Measurements from ENCODE around the gene GPR35.

DNA sequence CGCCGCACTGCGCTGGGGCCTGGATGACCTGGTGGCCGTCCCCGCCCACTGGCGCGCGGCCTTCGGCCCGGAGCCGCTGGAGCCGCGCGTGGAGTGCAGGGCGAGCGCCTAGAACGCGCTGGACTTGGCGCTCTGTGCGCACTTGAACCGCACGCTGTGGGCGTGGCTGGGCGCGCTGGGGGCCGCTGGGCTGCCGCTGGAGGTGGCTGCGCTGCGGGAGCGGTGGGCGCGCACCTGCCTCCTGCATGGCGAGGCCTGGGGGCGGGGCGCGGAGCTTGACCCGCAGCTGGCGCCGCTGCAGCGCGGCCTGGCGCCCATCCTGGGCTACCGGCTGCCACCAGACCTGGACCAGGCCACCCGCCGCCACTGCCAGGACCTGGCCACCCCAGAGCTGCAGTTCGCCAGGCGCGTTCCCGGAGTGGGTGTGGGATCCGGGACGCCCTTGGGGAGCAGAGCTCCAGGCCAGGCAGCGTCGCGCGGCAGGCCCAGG, 47.5 kb downstream of the GPR35 start:
- TF ChIP-seq, protein P1, sequence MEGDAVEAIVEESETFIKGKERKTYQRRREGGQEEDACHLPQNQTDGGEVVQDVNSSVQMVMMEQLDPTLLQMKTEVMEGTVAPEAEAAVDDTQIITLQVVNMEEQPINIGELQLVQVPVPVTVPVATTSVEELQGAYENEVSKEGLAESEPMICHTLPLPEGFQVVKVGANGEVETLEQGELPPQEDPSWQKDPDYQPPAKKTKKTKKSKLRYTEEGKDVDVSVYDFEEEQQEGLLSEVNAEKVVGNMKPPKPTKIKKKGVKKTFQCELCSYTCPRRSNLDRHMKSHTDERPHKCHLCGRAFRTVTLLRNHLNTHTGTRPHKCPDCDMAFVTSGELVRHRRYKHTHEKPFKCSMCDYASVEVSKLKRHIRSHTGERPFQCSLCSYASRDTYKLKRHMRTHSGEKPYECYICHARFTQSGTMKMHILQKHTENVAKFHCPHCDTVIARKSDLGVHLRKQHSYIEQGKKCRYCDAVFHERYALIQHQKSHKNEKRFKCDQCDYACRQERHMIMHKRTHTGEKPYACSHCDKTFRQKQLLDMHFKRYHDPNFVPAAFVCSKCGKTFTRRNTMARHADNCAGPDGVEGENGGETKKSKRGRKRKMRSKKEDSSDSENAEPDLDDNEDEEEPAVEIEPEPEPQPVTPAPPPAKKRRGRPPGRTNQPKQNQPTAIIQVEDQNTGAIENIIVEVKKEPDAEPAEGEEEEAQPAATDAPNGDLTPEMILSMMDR (IDR thresholded peaks at IDR 0.05; ENCODE audit: low read length) = no peak
- no peak for TF ChIP-seq EZH2 (IDR thresholded peaks at IDR 0.05; ENCODE audit: borderline replicate concordance, low read length)
